GM10847 (cell line): Measurements from ENCODE around the gene ADPRS.

Source experiments
- POLR2A ChIP-seq: IDR thresholded peaks from 2 replicates; pipeline ENCODE4 v1.6.1; 2011; ENCODE audit not compliant: insufficient read length; ENCODE audit errors: extremely low read depth

ADPRS gene

GRCh38 chr1:36084497-36085115 is 4.1 kb upstream of the ADPRS start:
- TF ChIP-seq POLR2A, result no peak

GRCh38 chr1:36085126-36085525 is 3.6 kb upstream of the ADPRS start:
- TF ChIP-seq POLR2A, result no peak

DNA sequence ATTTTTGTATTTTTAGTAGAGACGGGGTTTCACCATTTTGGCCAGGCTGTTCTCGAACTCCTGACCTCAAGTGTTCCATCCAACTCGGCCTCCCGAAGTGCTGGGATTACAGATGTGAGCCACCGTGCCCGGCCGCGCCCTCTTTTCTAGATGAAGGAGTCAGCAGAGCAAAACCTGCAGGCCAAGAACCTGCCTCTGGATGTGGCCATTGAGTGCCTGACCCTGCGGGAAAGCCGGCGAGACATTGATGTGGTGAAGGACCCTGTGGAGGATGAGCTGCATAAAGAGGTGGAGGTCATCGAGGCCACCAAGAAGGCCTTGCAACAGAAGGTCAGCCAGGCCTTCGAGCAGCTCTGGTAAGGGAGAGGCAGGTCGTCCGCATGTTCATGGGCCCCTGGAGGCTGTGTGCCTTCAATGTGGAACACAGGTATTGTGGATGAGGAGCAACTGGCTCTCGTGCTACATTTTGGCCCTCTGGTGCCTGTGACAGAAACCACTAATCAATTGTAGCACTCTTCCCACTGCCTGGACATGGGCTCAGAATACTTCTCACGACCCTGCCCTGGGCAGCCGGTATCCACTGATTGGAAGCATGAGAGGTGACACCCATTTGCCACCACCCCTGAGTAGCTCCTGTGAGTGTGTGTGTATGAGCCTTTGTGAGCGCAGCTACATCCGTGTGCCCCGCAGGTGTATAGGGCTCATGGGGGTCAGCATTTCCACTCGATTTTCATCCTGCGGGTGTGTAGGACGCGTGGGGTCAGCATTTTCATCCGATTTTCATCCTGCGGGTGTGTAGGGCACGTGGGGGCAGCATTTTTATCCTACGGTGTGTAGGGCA is 2.8 kb upstream of the ADPRS start:
- TF ChIP-seq POLR2A, result no peak

DNA sequence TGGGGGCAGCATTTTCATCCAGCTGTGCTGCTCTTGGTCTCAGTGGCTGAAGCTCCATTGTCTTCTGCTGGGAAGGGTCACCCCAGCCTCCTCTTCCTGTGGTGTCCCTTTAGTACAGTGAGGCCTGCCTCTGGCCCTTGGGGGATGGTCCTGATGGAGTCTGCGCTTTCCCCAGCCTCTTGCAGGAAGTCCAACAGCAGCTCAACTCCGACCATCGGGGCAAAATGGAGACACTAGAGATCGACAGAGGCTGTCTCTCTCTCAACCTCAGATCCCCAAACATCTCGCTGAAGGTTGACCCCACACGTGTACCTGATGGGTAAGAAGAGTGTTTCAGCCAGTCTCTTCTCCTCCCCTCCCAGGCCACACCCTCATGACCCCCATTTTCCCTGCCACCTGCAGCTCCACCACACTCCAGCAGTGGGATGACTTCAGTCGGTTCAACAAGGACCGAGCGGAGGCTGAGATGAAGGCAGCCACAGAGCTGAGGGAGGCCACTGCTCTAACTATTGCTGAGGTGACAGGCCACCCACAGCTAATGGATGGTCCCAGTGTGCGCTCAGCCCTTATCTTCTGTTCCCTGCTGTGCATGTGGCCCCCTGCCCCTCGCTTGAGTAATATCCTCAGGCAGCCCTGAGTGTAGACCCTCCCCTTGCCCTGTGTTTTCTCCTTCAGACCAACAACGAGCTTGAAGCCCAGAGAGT is 2.0 kb upstream of the ADPRS start:
- no peak for TF ChIP-seq POLR2A

GRCh38 chr1:36087233-36088123 is 1.2 kb upstream of the ADPRS start:
- no peak for TF ChIP-seq POLR2A

GRCh38 chr1:36088265-36088576 is 471 bp upstream of the ADPRS start:
- no peak for TF ChIP-seq POLR2A

GRCh38 chr1:36089393-36090121 is 865 bp downstream of the ADPRS start:
- TF ChIP-seq POLR2A, result peak; percentile 22

DNA sequence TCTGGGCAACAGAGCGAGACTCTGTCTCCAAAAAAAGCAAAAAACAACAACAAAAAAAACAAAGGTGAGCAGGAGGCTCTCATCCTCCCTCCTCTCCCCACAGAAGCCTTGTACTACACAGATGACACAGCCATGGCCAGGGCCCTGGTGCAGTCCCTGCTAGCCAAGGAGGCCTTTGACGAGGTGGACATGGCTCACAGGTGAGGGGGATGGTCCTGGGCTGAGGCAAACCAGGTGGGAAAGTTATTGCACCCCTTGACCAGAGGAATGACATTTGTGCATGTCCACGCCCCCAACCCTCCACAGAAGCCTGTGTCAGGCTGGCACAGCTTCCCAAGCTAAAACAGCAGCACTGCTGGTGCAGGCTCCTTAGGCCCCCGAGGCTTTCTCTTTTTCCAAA is 2.4 kb downstream of the ADPRS start:
- no peak for TF ChIP-seq POLR2A

DNA sequence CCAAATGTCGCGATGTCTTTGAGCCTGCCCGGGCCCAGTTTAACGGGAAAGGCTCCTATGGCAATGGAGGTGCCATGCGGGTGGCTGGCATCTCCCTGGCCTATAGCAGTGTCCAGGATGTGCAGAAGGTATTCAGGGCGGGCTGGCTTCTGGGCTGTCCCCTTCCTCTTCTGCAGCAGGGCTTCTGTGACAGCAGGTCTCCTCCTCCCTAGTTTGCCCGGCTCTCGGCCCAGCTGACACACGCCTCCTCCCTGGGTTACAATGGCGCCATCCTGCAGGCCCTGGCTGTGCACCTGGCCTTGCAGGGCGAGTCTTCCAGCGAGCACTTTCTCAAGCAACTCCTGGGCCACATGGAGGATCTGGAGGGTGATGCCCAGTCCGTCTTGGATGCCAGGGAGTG is 3.0 kb downstream of the ADPRS start:
- TF ChIP-seq POLR2A, result no peak

DNA sequence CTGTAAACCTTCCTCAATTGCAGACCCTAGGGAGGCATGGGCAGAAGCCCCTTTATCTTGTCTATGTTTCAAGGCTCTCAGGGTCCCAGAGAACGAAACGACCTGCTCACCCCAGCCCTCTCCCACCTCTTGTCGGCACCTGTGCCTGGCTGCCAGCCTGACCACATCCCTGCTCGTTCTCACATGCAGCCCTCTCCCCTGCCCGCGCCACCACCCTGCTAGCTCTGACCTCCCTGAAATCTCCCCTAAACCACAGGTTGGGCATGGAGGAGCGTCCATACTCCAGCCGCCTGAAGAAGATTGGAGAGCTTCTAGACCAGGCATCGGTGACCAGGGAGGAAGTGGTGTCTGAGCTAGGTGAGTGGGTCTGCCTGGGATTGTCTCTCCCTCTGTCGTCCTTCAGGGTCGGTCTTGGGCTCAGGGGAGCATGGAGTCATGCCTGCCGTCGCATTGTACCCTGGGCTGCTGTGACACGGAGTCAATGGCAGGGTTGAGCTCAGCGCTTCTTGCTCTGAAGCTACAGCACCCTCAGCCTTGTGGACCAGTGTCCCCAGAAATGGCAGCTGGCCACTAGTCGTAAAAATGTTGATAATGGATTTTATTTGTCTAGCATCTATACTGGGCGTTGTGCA is 3.6 kb downstream of the ADPRS start:
- TF ChIP-seq POLR2A, result no peak

DNA sequence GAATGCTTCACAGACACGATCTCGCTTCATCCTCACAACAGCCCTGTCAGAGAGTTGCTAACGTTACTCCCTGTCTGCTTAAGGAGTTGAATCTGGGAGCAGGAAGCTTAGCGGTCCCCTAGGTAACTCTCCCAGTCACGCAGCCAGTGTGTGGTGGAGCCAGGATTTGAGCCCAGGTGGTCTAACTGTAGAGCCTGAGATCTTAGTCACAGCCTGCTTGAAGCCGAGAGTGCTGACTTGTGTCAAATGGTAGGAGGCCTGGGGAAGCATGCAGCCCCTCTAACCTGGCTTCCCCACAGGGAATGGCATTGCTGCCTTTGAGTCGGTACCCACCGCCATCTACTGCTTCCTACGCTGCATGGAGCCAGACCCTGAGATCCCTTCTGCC is 4.1 kb downstream of the ADPRS start:
- TF ChIP-seq POLR2A, result no peak

GRCh38 chr1:36093226-36093625 is 4.5 kb downstream of the ADPRS start:
- no peak for TF ChIP-seq POLR2A

- TF ChIP-seq POLR2A, result no peak
These were observed 5.2 kb downstream of the ADPRS start for GRCh38 chr1:36093929-36094328.

DNA sequence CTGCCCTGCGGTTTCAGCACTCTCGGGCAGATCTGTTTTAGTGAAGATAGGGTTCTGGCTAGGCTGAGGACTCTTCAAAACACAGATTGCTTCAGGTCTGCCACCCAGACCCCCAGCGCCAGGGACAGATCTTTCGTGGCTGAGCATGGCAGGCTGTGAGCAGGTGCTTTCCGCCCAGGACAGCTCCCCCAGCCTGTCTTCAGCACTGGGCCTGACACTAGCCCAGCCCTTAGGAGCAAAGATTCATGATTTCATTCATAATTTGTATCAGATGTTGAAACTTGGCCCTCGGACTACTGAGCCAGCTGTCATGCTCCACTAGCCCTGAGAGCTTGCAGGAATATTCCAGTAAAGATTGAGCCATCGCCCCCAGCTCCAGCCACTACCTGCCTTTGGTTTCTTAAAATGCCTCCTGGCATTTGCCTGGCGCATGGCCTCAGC is 5.9 kb downstream of the ADPRS start:
- TF ChIP-seq POLR2A, result no peak
